Right cardiac atrium (tissue), 5 donors: ENCODE results near the gene PHF12. TPM values are rescaled to one million over a fixed set of nuclear protein-coding genes. Genes with fewer than 3 reads are reported as not detected.
"Not testable (repeated sequence)": the region's sequence is repeated elsewhere in the genome, so short reads cannot be mapped to it uniquely, and the experiment has no call there.

Experiments
- ATAC-seq, 2 donors: fragments of 200-7000 bp; cut with Tn5 transposase; one replicate each; pipeline versions ENCODE4 v1.8.0 to v1.9.1; 2020; ENCODE audit warnings: moderate library complexity in 2 of 2, mild to moderate bottlenecking in 1 of 2
- DNase-seq, 3 donors: peaks; one replicate each; pipeline ENCODE4 v3.0.0-alpha.2; 2020
- H3K27ac ChIP-seq: one replicate; pipeline ENCODE4 v1.5.1; 2013; ENCODE audit warnings: mild to moderate bottlenecking, low read length, control low read depth, moderate library complexity
- H3K27me3 ChIP-seq: one replicate; pipeline ENCODE4 v1.6.1; 2013; ENCODE audit not compliant: control insufficient read depth, insufficient read depth
- H3K4me1 ChIP-seq: one replicate; pipeline ENCODE4 v1.6.1; 2013; ENCODE audit warnings: low read length; ENCODE audit not compliant: control insufficient read depth, insufficient read depth
- H3K4me3 ChIP-seq: one replicate; pipeline ENCODE4 v1.5.1; 2013; ENCODE audit warnings: low read length, control low read depth
- H3K9me3 ChIP-seq: one replicate; pipeline ENCODE4 v1.6.1; 2013; ENCODE audit warnings: low read length; ENCODE audit not compliant: control insufficient read depth
- WGBS: extraction: QIAGEN DNeasy Blood & Tissue Kit; methylation state at CpG from one replicate; pipeline ENCODE4 v1.1.7; 2013; 5-methylcytosine and 5-hydroxymethylcytosine counted together
- intact Hi-C, 4 donors: fragments of 100-400 bp; cut with DNase I; formaldehyde crosslinking; loops; one replicate each; pipeline versions ENCODE4 v1.11.0 to v1.14.0; 2022 to 2023
- polyA plus RNA-seq: library from polyadenylated mRNA; stranded (reverse); fragments of 200-250 nt; gene quantifications from one replicate; pipeline ENCODE4 v1.2.3, GENCODE V29; 2013
- total RNA-seq, 4 donors: library from RNA; stranded (reverse); fragmentation: NEBNext Ultra II Directional; extraction: Animal tissue kit (Norgen Biotek cat#: 25700); gene quantifications; one replicate each; pipeline ENCODE4 v1.2.1, GENCODE V29; 2021
- donor health status: healthy with polysubstance abuse.
- donor health status: DM: no; HTN: yes; CAD: no.
- donor health status: DM: no; HTN: no; CAD: no.
- donor health status: DM: no; HTN: yes; CAD: no; lungs with severe emphysema.
- donor health status: DM: yes; HTN: yes; CAD: no.

PHF12 gene
- total and polyA plus RNA-seq, 5 donors = 10.8 to 25.4 (median 23.2) TPM

DNA sequence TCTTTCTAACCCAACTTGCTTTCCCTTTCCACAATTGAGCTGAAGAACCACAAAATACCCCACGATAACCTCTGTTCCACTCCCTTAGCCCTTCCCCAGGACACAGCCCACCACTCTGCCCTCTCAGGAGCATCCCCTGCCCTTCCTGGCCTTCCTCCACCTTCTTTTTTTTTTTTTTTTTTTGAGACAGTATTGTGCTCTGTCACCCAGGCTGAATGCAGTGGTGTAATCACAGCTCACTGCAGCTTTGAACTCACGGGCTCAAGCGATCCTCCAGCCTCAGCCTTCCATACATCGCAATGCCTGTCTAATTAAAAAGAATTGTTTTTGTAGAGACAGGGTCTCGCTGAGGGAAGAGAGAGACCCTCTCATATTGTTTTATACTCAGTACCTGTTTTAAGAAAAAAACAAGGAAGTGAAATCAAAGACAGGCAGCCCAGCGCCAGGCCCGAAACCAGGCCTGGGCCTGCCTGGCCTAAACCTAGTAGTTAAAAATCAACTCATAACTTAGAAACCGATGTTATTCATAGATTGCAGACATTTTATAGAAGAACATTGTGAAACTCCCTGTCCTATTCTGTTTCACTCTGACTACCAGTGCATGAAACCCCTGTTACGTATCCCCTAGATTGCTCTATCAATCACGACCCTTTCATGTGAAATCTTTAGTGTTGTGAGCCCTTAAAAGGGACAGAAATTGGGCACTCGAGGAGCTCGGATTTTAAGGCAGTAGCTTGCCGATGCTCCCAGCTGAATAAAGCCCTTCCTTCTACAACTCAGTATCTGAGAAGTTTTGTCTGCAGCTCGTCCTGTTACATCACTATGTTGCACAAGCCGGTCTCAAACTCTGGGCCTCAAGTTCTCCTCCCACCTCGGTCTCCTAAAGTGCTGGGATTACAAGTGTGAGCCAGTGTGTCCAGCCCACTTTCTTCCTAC lies 57.8 kb downstream of the PHF12 start:
- not testable (repeated sequence) for ATAC-seq, H3K9me3 ChIP-seq, H3K4me3 ChIP-seq, DNase-seq, H3K27me3 ChIP-seq
- intact Hi-C loops = loop anchor here in 1 of 4 donors (10.0 kb wide), 1 partner anchor 129 kb away; no protein-coding TSS in a partner anchor
- WGBS = 81% methylated on average over 16 of the region's 16 CpGs
- Histone ChIP-seq H3K4me1 (peaks cover 12% of the 10 kb centered on the region), H3K27ac (peak overlapping the region; percentile 67)

GRCh38 chr17:28892024-28892423 lies 59.3 kb downstream of the PHF12 start:
- peaks cover 12% of the 10 kb centered on the region for H3K4me1 ChIP-seq
- intact Hi-C loops = loop anchor here in 1 of 4 donors (10.0 kb wide), 1 partner anchor 127 kb away; no protein-coding TSS in a partner anchor
- no peak overlapping the region for H3K27ac ChIP-seq

GRCh38 chr17:28891201-28891600 lies 60.1 kb downstream of the PHF12 start:
- Histone ChIP-seq H3K9me3 (no peaks in the 10 kb centered on the region), H3K27me3 (no peaks in the 10 kb centered on the region), H3K4me3 (no peak overlapping the region), H3K27ac (no peak overlapping the region), H3K4me1 (peaks cover 12% of the 10 kb centered on the region)
- no peak for DNase-seq
- 78% methylated on average over 1 of the region's 1 CpG for WGBS
- intact Hi-C loops = loop anchor here in 1 of 4 donors (10.0 kb wide), 1 partner anchor 126 kb away; no protein-coding TSS in a partner anchor
- no peak for ATAC-seq

More at GRCh38 chr17:28892024-28892423, 59.3 kb downstream of the PHF12 start:
- no peaks in the 10 kb centered on the region for H3K9me3 ChIP-seq
- ATAC-seq = no peak
- no peaks in the 10 kb centered on the region for H3K27me3 ChIP-seq
- H3K4me3 ChIP-seq = no peak overlapping the region
- DNase-seq = no peak
- WGBS = 89% methylated on average over 4 of the region's 4 CpGs

DNA sequence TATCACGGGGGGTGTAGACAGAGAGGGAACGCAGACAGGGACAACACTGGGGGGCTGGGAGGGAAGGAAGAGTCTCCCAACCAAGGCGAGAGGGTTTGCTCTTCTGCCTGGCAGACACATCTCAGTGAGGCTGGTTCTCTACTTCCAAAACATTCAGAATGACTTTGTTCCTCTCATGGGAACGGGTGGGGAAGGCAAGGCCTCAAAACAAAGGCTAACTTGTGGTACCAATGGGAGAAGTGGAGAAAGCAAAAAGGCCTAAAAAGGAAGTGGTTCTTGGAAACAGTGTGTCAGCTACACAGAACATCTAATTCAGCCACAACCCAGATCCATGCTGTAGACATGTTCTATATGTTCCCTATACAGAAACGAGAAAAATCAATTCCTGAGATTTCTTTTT lies 61.3 kb downstream of the PHF12 start:
- intact Hi-C loops = loop anchor here in 1 of 4 donors (10.0 kb wide), 1 partner anchor 125 kb away; no protein-coding TSS in a partner anchor
- no peaks in the 10 kb centered on the region for H3K27me3 ChIP-seq
- H3K4me3 ChIP-seq = no peak overlapping the region
- DNase-seq (no peak), ATAC-seq (peak in 1 of 2 donors; percentile 21)
- H3K9me3 ChIP-seq = no peaks in the 10 kb centered on the region
- peaks cover 12% of the 10 kb centered on the region for H3K4me1 ChIP-seq
- WGBS = 68% methylated on average over 5 of the region's 5 CpGs
- no peak overlapping the region for H3K27ac ChIP-seq

DNA sequence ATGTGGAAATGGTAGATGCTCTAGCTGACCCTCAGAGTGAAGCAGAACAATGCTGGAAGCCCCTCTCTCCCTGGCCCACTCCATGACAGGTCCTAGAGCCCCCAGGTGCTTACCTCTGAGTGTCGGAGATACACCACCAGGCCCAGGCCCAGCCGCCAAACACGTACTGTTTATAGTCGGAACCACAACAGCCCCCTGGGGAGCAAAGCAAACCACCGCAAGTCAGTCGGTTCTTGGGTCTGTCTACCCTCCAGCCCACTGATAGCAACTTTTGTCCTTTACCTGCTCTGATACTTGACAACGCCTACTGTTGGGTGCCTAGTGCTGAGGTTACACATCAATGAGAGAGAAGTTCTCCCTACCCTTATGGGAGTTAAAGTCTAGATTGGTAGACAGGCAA lies 62.5 kb downstream of the PHF12 start:
- WGBS = 90% methylated on average over 7 of the region's 7 CpGs
- no peak for ATAC-seq
- DNase-seq = no peak
- Histone ChIP-seq H3K27me3 (no peaks in the 10 kb centered on the region), H3K4me1 (peaks cover 12% of the 10 kb centered on the region), H3K4me3 (no peak overlapping the region), H3K27ac (no peak overlapping the region), H3K9me3 (no peaks in the 10 kb centered on the region)
- intact Hi-C loops = no loop called here

DNA sequence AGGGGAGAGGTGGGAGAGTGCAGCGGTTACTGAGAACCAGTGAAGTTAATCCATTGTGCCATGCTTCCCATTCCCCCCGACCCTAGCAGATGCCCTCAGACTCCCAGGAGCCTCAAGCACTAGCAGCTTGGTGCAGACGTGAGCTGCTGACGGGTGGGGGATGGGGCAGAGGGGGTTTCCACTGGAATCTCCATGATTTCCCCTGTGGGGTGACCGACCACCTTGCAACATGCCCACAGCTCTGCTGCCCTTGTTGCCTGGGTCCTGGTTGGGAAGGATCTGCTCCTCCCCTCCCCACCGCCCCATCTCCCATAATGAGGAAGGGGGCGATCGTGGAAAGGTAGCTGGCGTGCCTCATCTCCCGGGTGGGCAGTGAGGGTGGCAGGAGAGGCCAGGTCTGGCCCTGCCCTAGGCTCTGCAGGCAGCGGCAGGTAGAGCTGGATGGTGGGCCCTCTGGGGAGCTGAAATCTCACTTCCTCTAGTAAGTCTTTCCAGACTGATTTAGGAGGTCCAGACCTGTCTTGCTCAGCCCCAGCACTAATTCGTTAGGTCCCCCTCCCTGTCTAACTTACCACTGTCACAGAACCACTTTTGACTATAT lies 63.3 kb downstream of the PHF12 start:
- 84% methylated on average over 12 of the region's 12 CpGs for WGBS
- H3K4me1 ChIP-seq = peaks cover 9% of the 10 kb centered on the region
- H3K27ac ChIP-seq = no peak overlapping the region
- DNase-seq = no peak
- H3K27me3 ChIP-seq = no peaks in the 10 kb centered on the region
- no peaks in the 10 kb centered on the region for H3K9me3 ChIP-seq
- intact Hi-C loops = no loop called here
- ATAC-seq = no peak
- H3K4me3 ChIP-seq = no peak overlapping the region

DNA sequence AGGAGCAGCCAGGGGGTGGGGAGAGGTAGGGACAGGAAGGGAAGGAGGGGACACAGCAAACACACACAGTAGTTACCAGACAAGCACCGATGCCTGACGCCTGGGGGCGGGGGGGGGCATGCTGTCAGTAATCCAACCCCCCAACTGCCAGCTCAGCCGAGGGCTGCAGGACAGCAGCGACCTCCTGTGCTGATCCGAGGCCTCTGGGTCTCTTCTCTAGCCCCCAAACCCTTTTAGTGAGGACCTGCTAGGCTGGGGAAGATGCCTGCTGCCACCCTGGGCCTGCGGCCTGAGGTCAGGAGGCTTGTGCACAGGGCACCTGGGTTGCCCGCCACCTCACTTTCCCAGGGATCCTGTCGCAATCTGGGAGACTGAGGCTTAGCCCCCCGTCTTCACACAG lies 65.4 kb downstream of the PHF12 start:
- Histone ChIP-seq H3K4me1 (no peaks in the 10 kb centered on the region), H3K27me3 (no peaks in the 10 kb centered on the region), H3K9me3 (no peaks in the 10 kb centered on the region), H3K4me3 (no peak overlapping the region), H3K27ac (no peak overlapping the region)
- DNase-seq = no peak
- no peak for ATAC-seq
- 82% methylated on average over 10 of the region's 10 CpGs for WGBS
- intact Hi-C loops = no loop called here

DNA sequence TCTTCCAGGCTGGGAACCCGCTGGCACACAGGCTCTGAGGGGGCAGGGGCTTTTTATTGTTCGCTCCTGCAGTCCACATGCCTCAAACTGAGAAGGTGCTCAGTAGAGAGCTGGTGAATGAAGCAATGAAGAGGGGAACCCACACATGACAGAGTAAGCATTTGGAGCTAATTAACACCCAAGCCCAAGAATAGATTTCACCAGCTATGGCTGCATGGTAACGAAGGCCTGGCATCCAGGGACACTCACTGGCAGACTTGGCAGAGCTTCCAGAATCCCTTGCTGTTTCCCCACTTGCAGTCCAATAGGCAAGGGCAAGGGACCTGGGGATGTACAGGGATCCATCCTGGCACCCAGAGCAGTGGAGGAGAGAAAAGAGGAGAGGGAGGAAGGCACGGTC lies 66.0 kb downstream of the PHF12 start:
- peak in 1 of 2 donors; percentile 4 for ATAC-seq

GRCh38 chr17:28883967-28884702 lies 67.2 kb downstream of the PHF12 start:
- Histone ChIP-seq H3K4me3 (no peak overlapping the region), H3K9me3 (no peaks in the 10 kb centered on the region), H3K4me1 (no peaks in the 10 kb centered on the region), H3K27me3 (no peaks in the 10 kb centered on the region), H3K27ac (no peak overlapping the region)
- WGBS = 90% methylated on average over 27 of the region's 27 CpGs
- intact Hi-C loops = no loop called here
- ATAC-seq (no peak), DNase-seq (no peak)

More for the DNA sequence above, 66.0 kb downstream of the PHF12 start:
- no peaks in the 10 kb centered on the region for H3K27me3 ChIP-seq
- intact Hi-C loops = no loop called here
- no peak for DNase-seq
- H3K4me1 ChIP-seq = no peaks in the 10 kb centered on the region
- no peak overlapping the region for H3K27ac ChIP-seq
- no peak overlapping the region for H3K4me3 ChIP-seq
- H3K9me3 ChIP-seq = no peaks in the 10 kb centered on the region
- WGBS = 86% methylated on average over 4 of the region's 4 CpGs

DNA sequence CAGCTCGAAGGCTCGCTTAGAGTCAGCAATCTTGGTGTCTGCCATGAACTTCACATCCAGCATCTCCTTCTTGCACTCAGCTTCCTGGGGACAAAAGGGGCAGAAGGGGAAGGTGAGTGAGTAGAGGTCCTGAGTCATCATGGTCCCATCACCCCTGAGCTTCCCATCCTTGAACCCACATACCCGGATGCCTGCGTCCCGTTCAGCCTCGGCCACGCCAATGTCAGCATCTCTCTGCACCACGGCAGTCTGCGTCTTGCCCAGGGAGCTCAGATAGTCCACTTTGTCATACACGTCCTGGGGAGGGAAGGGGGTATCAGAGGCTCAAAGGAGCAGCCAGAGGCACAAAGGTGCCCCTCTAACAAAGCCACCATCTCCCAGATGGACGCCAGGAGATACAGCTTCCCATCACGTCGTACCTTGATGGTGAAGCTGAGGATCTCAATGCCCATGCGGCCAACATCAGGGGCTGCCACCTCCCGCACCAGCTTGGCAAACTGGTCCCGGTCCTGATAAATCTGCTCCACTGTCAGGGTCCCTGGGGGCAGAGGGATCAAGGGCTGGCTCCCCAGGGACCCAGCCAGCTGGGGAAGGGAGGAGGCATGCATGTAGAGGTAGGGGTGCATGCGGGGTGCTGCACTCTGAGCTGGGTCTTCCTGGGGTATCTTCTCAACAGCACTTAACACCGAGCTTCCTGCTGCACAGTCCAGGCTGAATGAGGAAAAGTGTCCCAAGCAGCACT lies 69.0 kb downstream of the PHF12 start:
- DNase-seq = no peak

More for the DNA sequence above, 69.0 kb downstream of the PHF12 start:
- H3K4me1 ChIP-seq = no peaks in the 10 kb centered on the region
- 92% methylated on average over 18 of the region's 18 CpGs for WGBS
- no peak overlapping the region for H3K27ac ChIP-seq
- no peaks in the 10 kb centered on the region for H3K27me3 ChIP-seq
- intact Hi-C loops = no loop called here
- no peak for ATAC-seq
- H3K9me3 ChIP-seq = no peaks in the 10 kb centered on the region
- H3K4me3 ChIP-seq = no peak overlapping the region
